Loucy (cell line): ENCODE results near the gene RAB29.

Source experiments
- H2AFZ ChIP-seq: fragments of 200-600 bp; sonication (generic); 2 replicates; pipeline ENCODE4 v1.6.0; 2016; ENCODE audit warnings: antibody characterized with exemption, mild to moderate bottlenecking, low read length, moderate library complexity
- H3F3A ChIP-seq: fragments of 200-600 bp; 2 replicates; pipeline ENCODE4 v1.6.0; 2016; ENCODE audit warnings: antibody characterized with exemption, low read depth, mild to moderate bottlenecking
- H3K27me3 ChIP-seq: fragments of 200-600 bp; sonication (generic); 2 replicates; pipeline ENCODE4 v1.6.1; 2014; ENCODE audit warnings: low read length, mild to moderate bottlenecking; ENCODE audit not compliant: insufficient read depth, poor library complexity, severe bottlenecking
- H3K36me3 ChIP-seq: fragments of 200-600 bp; sonication (generic); 2 replicates; pipeline ENCODE4 v1.6.1; 2016; ENCODE audit warnings: low read length; ENCODE audit not compliant: insufficient read depth
- H3K4me1 ChIP-seq: fragments of 200-600 bp; sonication (generic); 2 replicates; pipeline ENCODE4 v1.5.1; 2014; ENCODE audit warnings: low read length, mild to moderate bottlenecking; ENCODE audit not compliant: insufficient read depth, poor library complexity, severe bottlenecking
- H3K4me2 ChIP-seq: fragments of 200-600 bp; sonication (generic); 2 replicates; pipeline ENCODE4 v1.6.0; 2014; ENCODE audit warnings: antibody characterized with exemption, low read length, low read depth, mild to moderate bottlenecking; ENCODE audit not compliant: poor library complexity, severe bottlenecking
- H3K4me3 ChIP-seq: fragments of 200-600 bp; sonication (generic); 2 replicates; pipeline ENCODE4 v1.5.1; 2014; ENCODE audit warnings: low read length, mild to moderate bottlenecking, mixed read lengths; ENCODE audit not compliant: poor library complexity, severe bottlenecking
- H3K79me2 ChIP-seq: fragments of 200-600 bp; sonication (generic); 2 replicates; pipeline ENCODE4 v1.6.1; 2014; ENCODE audit warnings: low read length; ENCODE audit not compliant: insufficient read depth
- H3K9ac ChIP-seq: fragments of 200-600 bp; sonication (generic); 2 replicates; pipeline ENCODE4 v1.6.0; 2014; ENCODE audit warnings: mild to moderate bottlenecking, low read depth, low read length, moderate library complexity; ENCODE audit not compliant: poor library complexity, severe bottlenecking
- H3K9me2 ChIP-seq: fragments of 200-600 bp; sonication (generic); replicated peaks from 2 replicates; pipeline ENCODE4 v1.6.1; 2016; ENCODE audit warnings: low read depth, low read length, mixed read lengths
- H3K9me3 ChIP-seq: fragments of 200-600 bp; sonication (generic); 2 replicates; pipeline ENCODE4 v1.6.1; 2014; ENCODE audit warnings: mild to moderate bottlenecking, antibody characterized with exemption, low read length, low read depth; ENCODE audit not compliant: insufficient read depth
- H4K20me1 ChIP-seq: fragments of 200-600 bp; sonication (generic); 2 replicates; pipeline ENCODE4 v1.6.0; 2014; ENCODE audit warnings: antibody characterized with exemption, low read length, mild to moderate bottlenecking; ENCODE audit not compliant: insufficient read depth, poor library complexity, severe bottlenecking
- CTCF ChIP-seq: fragments of 200-600 bp; sonication (generic); conservative IDR thresholded peaks from 2 replicates; pipeline ENCODE4 v1.5.1; 2014; ENCODE audit warnings: mild to moderate bottlenecking, antibody characterized with exemption, low read length
- EZH2phosphoT487 ChIP-seq: fragments of 200-600 bp; IDR thresholded peaks from 2 replicates; pipeline ENCODE4 v1.6.1; 2018; ENCODE audit warnings: antibody characterized with exemption, mild to moderate bottlenecking, moderate library complexity, borderline replicate concordance

The RAB29 gene

GRCh38 chr1:205774198-205775014 is 876 bp downstream of the RAB29 start:
- Histone ChIP-seq H3K9ac (peak overlapping the region; percentile 79), H3K4me1 (peaks cover 26% of the 10 kb centered on the region), H3K79me2 (peaks cover 9% of the 10 kb centered on the region), H3K4me3 (peak overlapping the region; percentile 90), H3K27me3 (no peaks in the 10 kb centered on the region), H4K20me1 (no peaks in the 10 kb centered on the region), H3F3A (peaks cover 4% of the 10 kb centered on the region; the same call in 1 of the 2 replicates), H3K9me3 (no peaks in the 10 kb centered on the region), H3K4me2 (peak overlapping the region; percentile 78), H3K9me2 (no peaks in the 10 kb centered on the region), H3K36me3 (no peaks in the 10 kb centered on the region), H2AFZ (peak overlapping the region; percentile 95)
- TF ChIP-seq EZH2phosphoT487 = no peak
- no peak for TF ChIP-seq CTCF

- no peak overlapping the region for H3K4me3 ChIP-seq
- TF ChIP-seq CTCF (no peak), EZH2phosphoT487 (no peak)
These were observed 2.7 kb downstream of the RAB29 start for GRCh38 chr1:205772607-205773032.

GRCh38 chr1:205770618-205771017 is 4.7 kb downstream of the RAB29 start:
- Histone ChIP-seq H3K9me3 (no peaks in the 10 kb centered on the region), H3F3A (peaks cover 4% of the 10 kb centered on the region; the same call in 1 of the 2 replicates), H3K79me2 (peaks cover 9% of the 10 kb centered on the region), H4K20me1 (no peaks in the 10 kb centered on the region), H3K9ac (no peak overlapping the region), H3K27me3 (no peaks in the 10 kb centered on the region), H3K9me2 (no peaks in the 10 kb centered on the region), H3K4me2 (no peak overlapping the region), H3K36me3 (no peaks in the 10 kb centered on the region), H3K4me1 (peaks cover 22% of the 10 kb centered on the region), H3K4me3 (no peak overlapping the region), H2AFZ (no peak overlapping the region)
- TF ChIP-seq EZH2phosphoT487 (no peak), CTCF (no peak)

More at GRCh38 chr1:205772607-205773032, 2.7 kb downstream of the RAB29 start:
- no peaks in the 10 kb centered on the region for H3K27me3 ChIP-seq
- H2AFZ ChIP-seq = no peak overlapping the region
- H3K4me2 ChIP-seq = no peak overlapping the region
- H3K9ac ChIP-seq = no peak overlapping the region
- H3K4me1 ChIP-seq = peaks cover 26% of the 10 kb centered on the region
- peaks cover 9% of the 10 kb centered on the region for H3K79me2 ChIP-seq
- H3F3A ChIP-seq = peaks cover 4% of the 10 kb centered on the region; the same call in 1 of the 2 replicates
- no peaks in the 10 kb centered on the region for H3K9me2 ChIP-seq
- no peaks in the 10 kb centered on the region for H3K36me3 ChIP-seq
- no peaks in the 10 kb centered on the region for H3K9me3 ChIP-seq
- no peaks in the 10 kb centered on the region for H4K20me1 ChIP-seq
